Measurements from ENCODE around the gene SPATS2L.

SPATS2L gene

GRCh38 chr2:200298816-200299215 lies 7.7 kb upstream of the SPATS2L start:
- no peak for DNase-seq

- DNase-seq: no peak
These were observed 6.4 kb upstream of the SPATS2L start for GRCh38 chr2:200300065-200300464.

GRCh38 chr2:200300638-200301314 lies 5.7 kb upstream of the SPATS2L start:
- DNase-seq: no peak

- DNase-seq: no peak
These were observed 4.3 kb upstream of the SPATS2L start for GRCh38 chr2:200301953-200302858.

GRCh38 chr2:200302940-200303727 lies 3.4 kb upstream of the SPATS2L start:
- no peak for DNase-seq

- DNase-seq: peak; percentile 11
These were observed 697 bp upstream of the SPATS2L start for GRCh38 chr2:200305797-200306195.

GRCh38 chr2:200306931-200307723 lies 634 bp downstream of the SPATS2L start:
- DNase-seq: peak; percentile 23

GRCh38 chr2:200307724-200308545 lies 1.4 kb downstream of the SPATS2L start:
- DNase-seq: no peak

- DNase-seq: no peak
These were observed 2.2 kb downstream of the SPATS2L start for GRCh38 chr2:200308546-200309295.

GRCh38 chr2:200309296-200310049 lies 3.0 kb downstream of the SPATS2L start:
- no peak for DNase-seq

- no peak for DNase-seq
These were observed 4.1 kb downstream of the SPATS2L start for GRCh38 chr2:200310545-200310971.

- DNase-seq: no peak
These were observed 4.6 kb downstream of the SPATS2L start for GRCh38 chr2:200311139-200311538.

GRCh38 chr2:200314976-200315567 lies 8.6 kb downstream of the SPATS2L start:
- no peak for DNase-seq

GRCh38 chr2:200317975-200318374 lies 11.5 kb downstream of the SPATS2L start:
- DNase-seq: no peak

- DNase-seq: no peak
These were observed 12.5 kb downstream of the SPATS2L start for GRCh38 chr2:200318940-200319435.

GRCh38 chr2:200319548-200320337 lies 13.2 kb downstream of the SPATS2L start:
- no peak for DNase-seq

GRCh38 chr2:200320344-200320743 lies 13.9 kb downstream of the SPATS2L start:
- no peak for DNase-seq

- no peak for DNase-seq
These were observed 14.5 kb downstream of the SPATS2L start for GRCh38 chr2:200320991-200321390.
